GM21515 (cell line): ENCODE measurements around the gene LCAT.

Source experiments
- ATAC-seq: cut with Tn5 transposase; IDR thresholded peaks from one replicate; pipeline ENCODE4 v1.9.1; 2021; ENCODE audit not compliant: unreplicated experiment

Gene LCAT

GRCh38 chr16:67969254-67970039 is 25.5 kb upstream of the LCAT start:
- no peak for ATAC-seq

DNA sequence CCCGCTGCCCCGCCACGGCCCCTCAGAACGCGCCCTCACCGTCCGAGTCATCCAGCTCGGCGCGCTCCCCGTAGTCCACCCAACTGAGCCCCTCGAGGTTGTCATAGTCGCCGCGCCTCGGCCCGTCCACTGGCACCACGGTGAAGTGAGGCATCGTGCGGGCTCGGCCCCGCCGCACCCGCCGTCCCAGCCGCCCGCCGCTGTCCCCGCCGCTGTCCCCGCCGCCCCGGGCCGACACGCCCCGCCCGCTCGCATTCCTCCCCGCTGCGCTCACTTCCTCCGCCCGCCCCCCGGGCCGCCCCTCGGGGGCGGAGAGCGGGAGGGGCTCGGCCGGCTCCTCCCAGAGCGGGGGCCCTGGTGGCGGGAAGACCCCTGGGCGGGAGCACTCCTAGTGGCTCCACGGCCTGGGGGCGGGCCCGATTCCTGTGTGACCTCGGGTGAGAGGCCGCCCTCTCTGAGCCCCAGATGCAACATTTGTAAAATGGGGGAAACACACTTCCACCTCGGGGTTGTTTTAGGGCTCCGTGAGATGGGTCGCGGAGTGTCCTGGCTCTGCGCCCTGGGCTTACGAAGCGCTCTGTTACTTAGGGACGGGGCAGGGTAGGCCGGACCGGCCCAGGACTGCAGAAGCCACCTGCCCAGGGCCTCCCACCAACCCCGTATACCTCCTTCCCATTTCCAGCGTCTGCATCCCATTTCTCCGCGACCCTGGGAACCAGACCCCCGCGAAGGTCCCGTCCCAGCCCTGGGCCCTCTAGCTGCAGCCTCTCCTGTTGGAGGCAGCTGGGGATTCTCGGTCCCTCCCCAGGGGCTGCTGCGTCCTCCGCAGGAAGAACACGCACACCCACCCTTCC is 24.7 kb upstream of the LCAT start, which contains the start of gene SLC12A4:
TSS of gene SLC12A4 (minus strand) at position 238 of the 854 bp plus-strand sequence. CDS start at position 154, 84 bp downstream.
- peak; percentile 72 for ATAC-seq

GRCh38 chr16:67967958-67968399 is 24.1 kb upstream of the LCAT start:
- ATAC-seq = peak; percentile 20

- ATAC-seq = no peak
These were observed 23.4 kb upstream of the LCAT start for GRCh38 chr16:67967183-67967957.

DNA sequence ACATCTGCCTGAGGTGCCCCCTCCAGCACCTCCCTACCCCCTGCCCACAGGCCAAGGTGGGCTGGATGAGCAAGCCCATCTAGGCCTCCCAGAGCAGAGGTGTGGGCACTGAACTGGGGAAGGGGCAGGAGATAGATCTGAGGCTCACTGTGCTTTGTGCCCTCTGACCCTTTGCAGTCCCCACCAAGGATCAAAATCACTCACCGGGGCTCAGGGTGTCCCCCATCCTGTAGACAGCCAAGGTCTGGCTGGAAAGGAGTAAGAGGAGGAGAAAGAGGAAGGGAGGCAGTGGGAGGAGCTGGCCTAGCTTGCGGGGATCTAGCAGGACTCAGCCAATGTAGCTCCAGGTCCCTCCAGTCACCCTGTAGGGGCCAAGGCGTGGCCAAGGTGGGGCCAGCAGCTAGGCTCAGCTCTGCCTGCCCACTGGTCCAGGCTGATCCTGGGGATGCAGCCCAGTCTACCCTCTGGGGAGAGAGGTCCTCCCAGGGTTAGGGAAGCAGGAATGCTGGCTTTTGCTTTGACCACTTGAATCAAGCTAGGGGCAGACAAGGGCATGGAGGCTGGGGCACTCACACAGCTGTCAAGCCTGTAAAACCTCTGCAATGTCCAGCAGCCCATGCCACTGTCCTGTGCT is 22.7 kb upstream of the LCAT start:
- no peak for ATAC-seq

DNA sequence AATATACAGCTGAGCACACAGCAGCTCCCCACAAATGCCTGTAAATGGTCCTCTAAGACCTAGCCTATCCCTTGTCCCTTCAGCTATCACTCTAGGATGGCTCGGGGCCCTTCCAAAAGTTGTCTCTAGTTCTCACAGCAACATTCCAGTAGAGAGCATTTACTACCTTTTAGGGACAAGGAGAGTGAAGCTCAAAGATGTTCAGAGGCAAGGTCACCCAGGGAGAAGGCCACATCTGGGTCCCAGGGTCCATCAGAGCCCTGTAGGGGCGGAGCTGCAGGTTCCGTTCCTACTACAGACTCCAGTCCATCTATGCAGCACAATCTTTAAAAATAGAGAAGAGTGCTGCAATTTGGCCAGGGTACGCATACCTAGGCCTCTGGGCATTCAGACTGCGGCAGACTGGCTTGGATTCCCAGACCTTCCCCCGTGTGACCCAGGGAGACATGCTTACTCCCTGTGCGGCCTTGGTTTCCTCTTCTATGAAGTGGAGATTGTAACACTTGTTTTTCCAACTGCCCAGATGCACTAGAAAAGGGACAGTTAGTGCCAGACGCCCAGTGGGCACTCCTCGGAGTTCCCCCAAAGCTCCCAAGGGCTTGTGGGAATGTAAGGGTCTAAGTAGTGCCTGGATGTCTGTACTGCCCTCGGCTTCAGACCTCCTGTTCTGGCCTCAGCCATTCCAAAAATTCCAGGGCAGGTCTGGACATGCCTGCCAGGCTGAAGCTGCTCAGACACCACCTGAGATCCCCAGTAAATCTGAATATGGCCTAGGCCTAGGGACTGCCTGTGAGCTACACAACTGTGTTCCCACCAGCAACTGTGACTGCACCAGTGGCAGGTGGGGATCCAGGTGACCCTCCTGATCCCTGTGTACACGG is 22.0 kb upstream of the LCAT start:
- no peak for ATAC-seq

- no peak for ATAC-seq
These were observed 20.7 kb upstream of the LCAT start for GRCh38 chr16:67964477-67965131.

DNA sequence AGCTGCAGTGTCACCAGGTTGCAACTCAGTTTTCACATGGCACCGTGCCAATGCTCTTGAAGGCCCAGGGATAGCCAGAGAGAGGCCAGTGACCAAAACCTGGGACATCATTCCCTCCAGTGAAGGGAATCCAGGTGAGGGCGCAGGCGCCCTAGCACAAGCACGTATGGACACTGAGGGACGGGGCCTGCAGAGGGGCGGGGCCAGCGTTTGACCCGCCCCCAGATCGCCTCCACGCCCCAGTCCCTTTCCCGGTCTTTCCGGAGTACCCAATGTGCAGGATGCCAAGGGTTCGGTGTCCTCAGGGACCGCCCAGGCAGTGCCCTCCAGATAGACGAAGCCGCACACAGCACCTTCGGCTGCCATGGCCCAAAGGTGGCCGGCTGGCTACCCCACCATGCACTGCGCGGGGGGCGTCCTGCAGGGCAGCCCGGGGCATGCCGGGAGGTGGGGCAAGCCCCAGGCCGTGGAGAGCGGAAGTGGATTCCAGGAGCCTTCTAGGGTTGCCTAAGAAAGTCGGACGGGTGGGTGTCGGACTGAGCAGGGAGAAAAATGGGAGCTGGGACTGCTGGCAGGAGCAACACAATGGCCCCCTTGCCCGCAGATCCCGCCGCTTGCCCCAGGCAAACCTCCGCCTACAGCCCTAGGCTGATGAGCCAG is 19.9 kb upstream of the LCAT start:
- ATAC-seq = no peak

GRCh38 chr16:67963292-67963661 is 19.4 kb upstream of the LCAT start:
- ATAC-seq = no peak

GRCh38 chr16:67962135-67962534 is 18.2 kb upstream of the LCAT start:
- ATAC-seq = no peak

DNA sequence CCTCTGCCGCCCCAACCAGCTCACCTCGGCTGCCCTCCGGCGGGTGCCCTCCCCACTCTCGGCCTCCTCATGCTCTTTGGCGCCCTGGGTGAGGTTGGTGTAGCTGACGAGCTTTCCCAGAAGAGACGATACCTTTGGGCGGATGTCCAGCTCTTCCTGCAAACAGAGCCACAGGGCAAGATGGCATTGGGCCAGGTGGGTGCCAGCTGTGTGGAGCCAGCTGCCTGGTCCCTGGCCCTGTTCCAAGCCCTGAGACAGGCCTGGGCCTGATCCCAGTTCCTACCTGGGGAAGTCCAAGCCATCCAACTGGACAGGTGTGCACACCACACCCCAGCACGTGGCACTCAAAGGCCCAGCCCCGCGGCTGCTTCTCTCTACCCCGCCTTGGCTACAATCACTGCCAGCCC is 17.6 kb upstream of the LCAT start:
- ATAC-seq = no peak

DNA sequence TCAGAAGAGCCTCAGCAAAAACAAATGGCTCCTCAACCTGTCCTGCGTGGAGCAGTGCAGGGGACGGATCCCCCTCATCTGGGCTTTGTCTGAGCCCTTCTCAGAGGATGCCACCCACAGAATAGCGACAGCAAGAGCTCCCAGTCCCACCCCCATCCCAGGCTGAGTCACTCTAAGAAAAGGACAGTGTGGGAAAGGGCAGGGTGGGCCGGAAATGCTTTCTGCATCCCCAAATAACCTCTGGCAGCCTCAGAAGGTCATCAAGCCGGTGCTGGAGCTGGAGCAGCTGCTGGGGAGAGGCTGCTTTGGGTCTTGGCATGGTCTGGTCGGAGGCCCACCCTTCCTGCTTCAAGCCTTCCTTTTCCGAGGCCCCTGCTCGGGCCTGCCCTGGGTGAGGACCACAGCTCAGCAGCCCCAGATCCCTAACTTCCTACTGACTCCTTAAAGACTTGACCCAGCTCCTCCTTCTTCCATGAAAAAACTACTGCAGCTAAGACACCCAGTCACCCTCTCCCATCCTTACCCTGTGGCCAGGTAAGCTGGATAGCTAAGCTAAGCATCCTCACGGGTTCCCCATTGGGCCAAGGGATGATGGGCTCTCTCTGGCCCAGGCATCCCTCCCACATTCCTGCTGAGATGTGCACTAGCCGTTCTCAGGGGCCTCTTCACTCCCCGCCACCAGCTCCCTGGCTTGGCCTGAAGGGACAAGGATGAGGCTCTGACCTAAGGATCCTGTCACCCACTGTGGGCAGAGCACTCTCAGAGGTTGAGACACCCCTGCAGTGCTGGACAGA is 15.8 kb upstream of the LCAT start:
- no peak for ATAC-seq

DNA sequence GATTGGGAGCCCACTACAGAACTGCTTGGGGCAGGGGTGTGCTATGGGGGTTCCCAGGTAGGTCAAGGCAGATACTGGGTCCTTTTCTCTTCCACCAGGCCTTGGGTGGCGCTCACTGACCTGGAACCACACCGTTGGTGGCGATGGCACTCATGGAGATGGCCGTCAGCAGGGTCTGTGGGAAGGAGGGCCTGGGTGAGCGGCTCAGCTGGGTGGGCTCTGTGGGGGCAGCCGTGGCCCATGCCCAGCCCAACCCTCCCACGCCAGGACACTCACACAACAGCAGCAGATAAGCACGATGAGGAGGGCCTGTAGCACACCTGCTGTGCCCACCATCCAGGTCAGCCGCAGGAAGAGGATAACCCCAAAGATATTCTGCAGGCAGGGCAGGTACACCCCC is 13.7 kb upstream of the LCAT start:
- ATAC-seq = no peak

- ATAC-seq = no peak
These were observed 10.7 kb upstream of the LCAT start for GRCh38 chr16:67954421-67955196.

- no peak for ATAC-seq
These were observed 9.9 kb upstream of the LCAT start for GRCh38 chr16:67953641-67954375.

- no peak for ATAC-seq
These were observed 7.6 kb upstream of the LCAT start for GRCh38 chr16:67951485-67951884.
